ENCODE data around the gene METTL6.
A peak's percentile ranks its signal among the peaks of the same experiment; 100 is the strongest.

METTL6 gene

DNA sequence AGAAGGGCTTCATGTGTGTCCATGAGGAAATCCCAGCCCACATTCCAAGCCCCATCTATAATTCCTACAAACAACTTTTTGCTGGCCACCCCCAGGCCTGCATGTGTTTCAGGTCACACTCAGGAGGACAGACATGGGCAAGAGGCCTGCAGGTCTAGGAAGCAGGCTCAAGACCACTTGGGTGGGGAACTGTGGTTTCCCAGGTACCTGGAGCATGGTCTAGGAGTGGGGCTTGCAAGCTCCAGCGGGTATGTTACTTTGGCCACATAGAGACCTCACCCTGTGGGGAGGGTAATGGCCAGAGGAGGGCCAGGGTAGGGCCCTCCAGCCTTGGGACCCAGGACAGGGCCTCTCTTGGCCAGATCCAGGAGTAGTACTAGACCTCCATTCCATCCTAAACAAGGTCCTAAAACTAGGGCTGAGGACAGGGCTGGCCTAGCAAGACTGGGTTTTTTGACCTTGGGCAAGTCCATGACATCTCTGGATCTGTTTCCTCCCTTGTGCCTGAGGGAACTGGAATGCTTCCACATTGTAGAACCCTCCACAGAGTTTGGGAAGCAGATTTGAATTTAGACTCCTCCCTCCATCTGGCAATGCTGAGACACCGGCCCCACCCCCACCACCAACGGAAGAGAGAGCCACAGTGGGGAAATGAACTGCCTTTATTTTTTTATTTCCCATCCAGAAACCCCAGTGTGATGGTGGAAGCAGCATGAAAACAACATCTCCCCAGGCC lies 22.3 kb upstream of the METTL6 start:
- H3K9me3 ChIP-seq (ENCODE audit: control insufficient read depth, low read depth, low read length), result no peaks in the 10 kb centered on the region
- H3K4me1 ChIP-seq (ENCODE audit: control insufficient read depth, low read depth, low read length), result no peaks in the 10 kb centered on the region
- H3K9ac ChIP-seq (ENCODE audit: low read length), result no peak overlapping the region
- no peaks in the 10 kb centered on the region for H3K36me3 ChIP-seq (ENCODE audit: control insufficient read depth, low read depth, low read length)
- H3K27ac ChIP-seq (ENCODE audit: low read length), result no peak overlapping the region
- no peaks in the 10 kb centered on the region for H3K27me3 ChIP-seq (ENCODE audit: control insufficient read depth, insufficient read depth, low read length)
- no peak overlapping the region for H3K4me3 ChIP-seq (ENCODE audit: low read length)

DNA sequence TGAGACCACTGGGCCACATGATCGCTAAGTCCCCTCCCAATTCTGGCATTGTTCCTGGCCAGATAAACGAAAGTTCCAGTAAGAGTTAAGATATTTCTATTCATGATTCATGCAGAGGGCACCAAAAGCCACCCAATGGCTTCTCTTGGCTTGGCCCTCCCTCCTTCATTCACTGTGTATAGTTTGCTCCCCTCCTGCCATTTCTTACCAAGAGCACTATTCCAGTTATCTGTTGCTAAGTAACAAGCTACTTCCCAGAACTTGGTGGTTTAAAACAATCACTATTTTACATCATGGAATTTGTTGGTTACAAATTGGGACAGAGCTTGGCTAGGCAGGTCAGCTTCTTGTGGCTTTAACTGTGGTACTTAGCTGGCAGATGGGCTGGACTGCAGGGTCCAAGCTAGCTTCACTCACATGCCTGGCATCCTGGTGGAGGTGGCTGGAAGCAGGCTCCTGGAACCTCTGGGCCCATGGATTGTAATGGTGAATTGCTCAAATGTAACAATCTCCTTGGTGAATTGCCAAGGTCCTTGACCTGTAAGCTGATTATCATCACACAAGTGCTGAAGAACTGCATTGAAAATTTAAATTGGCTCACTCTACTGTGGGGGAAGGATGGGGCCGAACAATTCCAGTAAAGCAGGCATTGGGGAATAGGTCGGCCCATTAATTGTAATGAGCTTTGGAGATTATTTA lies 16.6 kb upstream of the METTL6 start:
- Histone ChIP-seq H3K36me3 (ENCODE audit: control insufficient read depth, low read depth, low read length) (peaks cover 28% of the 10 kb centered on the region), H3K27me3 (ENCODE audit: control insufficient read depth, insufficient read depth, low read length) (no peaks in the 10 kb centered on the region), H3K9me3 (ENCODE audit: control insufficient read depth, low read depth, low read length) (no peaks in the 10 kb centered on the region), H3K9ac (ENCODE audit: low read length) (no peak overlapping the region), H3K27ac (ENCODE audit: low read length) (no peak overlapping the region), H3K4me1 (ENCODE audit: control insufficient read depth, low read depth, low read length) (no peaks in the 10 kb centered on the region), H3K4me3 (ENCODE audit: low read length) (no peak overlapping the region)

GRCh38 chr3:15440891-15441290 lies 13.5 kb upstream of the METTL6 start:
- no peaks in the 10 kb centered on the region for H3K9me3 ChIP-seq (ENCODE audit: control insufficient read depth, low read depth, low read length)
- no peak overlapping the region for H3K9ac ChIP-seq (ENCODE audit: low read length)
- no peak overlapping the region for H3K27ac ChIP-seq (ENCODE audit: low read length)
- peaks cover 50% of the 10 kb centered on the region for H3K36me3 ChIP-seq (ENCODE audit: control insufficient read depth, low read depth, low read length)
- H3K27me3 ChIP-seq (ENCODE audit: control insufficient read depth, insufficient read depth, low read length), result no peaks in the 10 kb centered on the region
- H3K4me1 ChIP-seq (ENCODE audit: control insufficient read depth, low read depth, low read length), result no peaks in the 10 kb centered on the region
- H3K4me3 ChIP-seq (ENCODE audit: low read length), result no peak overlapping the region

GRCh38 chr3:15439476-15439875 lies 12.1 kb upstream of the METTL6 start:
- H3K4me3 ChIP-seq (ENCODE audit: low read length), result no peak overlapping the region
- H3K27ac ChIP-seq (ENCODE audit: low read length), result no peak overlapping the region

GRCh38 chr3:15438983-15439382 lies 11.6 kb upstream of the METTL6 start:
- Histone ChIP-seq H3K4me1 (ENCODE audit: control insufficient read depth, low read depth, low read length) (no peaks in the 10 kb centered on the region), H3K27me3 (ENCODE audit: control insufficient read depth, insufficient read depth, low read length) (no peaks in the 10 kb centered on the region), H3K9me3 (ENCODE audit: control insufficient read depth, low read depth, low read length) (no peaks in the 10 kb centered on the region), H3K27ac (ENCODE audit: low read length) (no peak overlapping the region), H3K36me3 (ENCODE audit: control insufficient read depth, low read depth, low read length) (peaks cover 68% of the 10 kb centered on the region), H3K9ac (ENCODE audit: low read length) (no peak overlapping the region), H3K4me3 (ENCODE audit: low read length) (no peak overlapping the region)

More at GRCh38 chr3:15439476-15439875, 12.1 kb upstream of the METTL6 start:
- peaks cover 63% of the 10 kb centered on the region for H3K36me3 ChIP-seq (ENCODE audit: control insufficient read depth, low read depth, low read length)
- H3K9ac ChIP-seq (ENCODE audit: low read length), result no peak overlapping the region
- H3K4me1 ChIP-seq (ENCODE audit: control insufficient read depth, low read depth, low read length), result no peaks in the 10 kb centered on the region
- H3K9me3 ChIP-seq (ENCODE audit: control insufficient read depth, low read depth, low read length), result no peaks in the 10 kb centered on the region
- no peaks in the 10 kb centered on the region for H3K27me3 ChIP-seq (ENCODE audit: control insufficient read depth, insufficient read depth, low read length)

DNA sequence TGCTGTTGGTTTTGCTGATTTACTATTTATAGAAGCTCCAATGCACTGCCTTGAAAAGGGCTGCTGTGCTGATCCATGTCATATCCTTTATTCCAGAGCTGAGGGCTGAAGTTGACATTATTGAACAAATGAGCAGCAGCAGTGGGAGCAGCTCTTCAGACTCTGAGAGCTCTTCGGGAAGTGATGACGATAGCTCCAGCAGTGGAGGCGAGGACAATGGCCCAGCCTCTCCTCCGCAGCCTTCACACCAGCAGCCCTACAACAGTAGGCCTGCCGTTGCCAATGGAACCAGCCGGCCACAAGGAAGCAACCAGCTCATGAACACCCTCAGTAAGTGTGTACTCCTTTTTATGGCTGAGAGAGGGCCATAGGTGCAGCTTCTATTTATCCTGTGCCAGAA lies 8.9 kb upstream of the METTL6 start:
- H3K4me3 ChIP-seq (ENCODE audit: low read length), result no peak overlapping the region
- H3K36me3 ChIP-seq (ENCODE audit: control insufficient read depth, low read depth, low read length), result peaks cover 81% of the 10 kb centered on the region
- H3K9me3 ChIP-seq (ENCODE audit: control insufficient read depth, low read depth, low read length), result no peaks in the 10 kb centered on the region
- no peak overlapping the region for H3K9ac ChIP-seq (ENCODE audit: low read length)
- no peaks in the 10 kb centered on the region for H3K27me3 ChIP-seq (ENCODE audit: control insufficient read depth, insufficient read depth, low read length)
- no peaks in the 10 kb centered on the region for H3K4me1 ChIP-seq (ENCODE audit: control insufficient read depth, low read depth, low read length)
- no peak overlapping the region for H3K27ac ChIP-seq (ENCODE audit: low read length)

DNA sequence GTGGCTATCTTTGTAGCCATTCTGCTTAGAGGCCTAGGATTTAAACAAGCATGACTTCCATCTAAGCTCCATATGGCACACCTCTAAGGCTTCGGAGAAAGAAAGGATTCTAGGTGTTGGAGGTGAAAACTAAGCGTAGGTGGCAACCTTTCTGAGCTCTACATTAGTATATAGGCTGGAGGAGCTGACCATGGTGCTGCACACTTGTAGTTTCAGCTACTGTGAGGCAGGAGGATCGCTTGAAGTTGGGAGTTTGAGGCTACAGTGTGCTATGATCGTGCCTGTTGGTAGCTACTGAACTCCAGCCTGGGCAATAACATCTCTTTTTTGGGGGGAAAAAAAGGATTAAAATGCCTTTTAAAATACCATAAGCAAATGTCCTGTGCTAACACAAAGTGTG lies 7.4 kb upstream of the METTL6 start:
- no peak overlapping the region for H3K9ac ChIP-seq (ENCODE audit: low read length)
- no peak overlapping the region for H3K27ac ChIP-seq (ENCODE audit: low read length)
- no peaks in the 10 kb centered on the region for H3K9me3 ChIP-seq (ENCODE audit: control insufficient read depth, low read depth, low read length)
- no peaks in the 10 kb centered on the region for H3K27me3 ChIP-seq (ENCODE audit: control insufficient read depth, insufficient read depth, low read length)
- no peak overlapping the region for H3K4me3 ChIP-seq (ENCODE audit: low read length)
- no peaks in the 10 kb centered on the region for H3K4me1 ChIP-seq (ENCODE audit: control insufficient read depth, low read depth, low read length)
- H3K36me3 ChIP-seq (ENCODE audit: control insufficient read depth, low read depth, low read length), result peaks cover 71% of the 10 kb centered on the region

GRCh38 chr3:15433531-15433930 lies 6.2 kb upstream of the METTL6 start:
- Histone ChIP-seq H3K4me3 (ENCODE audit: low read length) (no peak overlapping the region), H3K27ac (ENCODE audit: low read length) (no peak overlapping the region), H3K4me1 (ENCODE audit: control insufficient read depth, low read depth, low read length) (no peaks in the 10 kb centered on the region), H3K9me3 (ENCODE audit: control insufficient read depth, low read depth, low read length) (no peaks in the 10 kb centered on the region), H3K27me3 (ENCODE audit: control insufficient read depth, insufficient read depth, low read length) (no peaks in the 10 kb centered on the region), H3K9ac (ENCODE audit: low read length) (no peak overlapping the region), H3K36me3 (ENCODE audit: control insufficient read depth, low read depth, low read length) (peaks cover 63% of the 10 kb centered on the region)

DNA sequence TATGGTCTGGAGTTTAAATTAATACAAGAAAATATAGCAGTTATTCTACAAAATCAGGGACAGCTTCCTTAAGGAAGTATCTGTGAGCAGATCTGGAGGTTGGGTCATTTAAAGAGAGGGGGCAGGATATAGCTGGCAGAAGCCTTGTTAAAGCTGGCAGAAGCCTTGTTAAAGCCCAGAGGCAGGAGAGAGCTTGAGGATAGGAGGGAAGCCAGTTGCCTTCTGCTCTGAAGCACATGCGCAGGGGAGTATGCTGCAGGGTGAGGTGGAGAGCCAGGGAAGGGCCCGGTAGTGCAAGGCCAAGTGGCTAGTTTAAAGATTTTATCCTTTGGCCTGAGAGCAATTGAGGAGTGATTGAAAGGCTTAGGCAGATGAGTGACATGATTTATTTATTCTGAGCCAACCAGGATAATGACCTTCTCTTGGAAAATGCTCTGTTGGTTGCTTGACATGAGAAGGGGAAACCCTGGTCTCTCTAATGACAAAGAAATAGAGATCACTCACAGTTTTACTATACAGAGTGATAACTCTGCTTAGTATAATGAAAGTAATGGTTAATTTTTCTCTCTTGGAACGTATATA lies 4.0 kb upstream of the METTL6 start:
- Histone ChIP-seq H3K36me3 (ENCODE audit: control insufficient read depth, low read depth, low read length) (peaks cover 47% of the 10 kb centered on the region), H3K4me1 (ENCODE audit: control insufficient read depth, low read depth, low read length) (peaks cover 3% of the 10 kb centered on the region), H3K4me3 (ENCODE audit: low read length) (no peak overlapping the region), H3K27ac (ENCODE audit: low read length) (no peak overlapping the region), H3K9ac (ENCODE audit: low read length) (no peak overlapping the region), H3K27me3 (ENCODE audit: control insufficient read depth, insufficient read depth, low read length) (no peaks in the 10 kb centered on the region), H3K9me3 (ENCODE audit: control insufficient read depth, low read depth, low read length) (no peaks in the 10 kb centered on the region)

DNA sequence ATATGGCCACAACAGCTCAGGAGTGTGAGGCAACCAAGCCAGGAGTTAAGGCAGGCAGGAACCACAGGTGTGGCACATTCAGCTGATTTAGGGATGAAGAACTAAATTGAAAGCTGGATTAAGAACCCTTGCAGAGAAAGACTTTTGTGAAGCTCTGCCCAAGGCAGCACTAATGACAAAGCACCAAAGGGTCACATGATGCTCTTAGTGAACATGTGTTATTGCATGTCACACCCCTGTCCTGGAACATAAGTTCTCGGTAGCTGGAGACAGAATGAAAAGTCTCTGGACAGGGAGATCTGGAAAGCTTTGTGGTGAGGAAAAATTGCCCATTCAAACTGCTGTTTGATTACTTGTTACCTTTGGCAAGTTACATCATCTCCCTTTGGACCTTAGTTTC lies 3.3 kb upstream of the METTL6 start:
- H3K27me3 ChIP-seq (ENCODE audit: control insufficient read depth, insufficient read depth, low read length), result no peaks in the 10 kb centered on the region
- peaks cover 40% of the 10 kb centered on the region for H3K36me3 ChIP-seq (ENCODE audit: control insufficient read depth, low read depth, low read length)
- no peak overlapping the region for H3K4me3 ChIP-seq (ENCODE audit: low read length)
- no peak overlapping the region for H3K9ac ChIP-seq (ENCODE audit: low read length)
- H3K27ac ChIP-seq (ENCODE audit: low read length), result no peak overlapping the region
- peaks cover 3% of the 10 kb centered on the region for H3K4me1 ChIP-seq (ENCODE audit: control insufficient read depth, low read depth, low read length)
- H3K9me3 ChIP-seq (ENCODE audit: control insufficient read depth, low read depth, low read length), result no peaks in the 10 kb centered on the region

GRCh38 chr3:15429080-15429479 lies 1.7 kb upstream of the METTL6 start:
- Histone ChIP-seq H3K9ac (ENCODE audit: low read length) (no peak overlapping the region), H3K27ac (ENCODE audit: low read length) (no peak overlapping the region)

More at GRCh38 chr3:15429080-15429479, 1.7 kb upstream of the METTL6 start:
- H3K4me1 ChIP-seq (ENCODE audit: control insufficient read depth, low read depth, low read length), result peaks cover 3% of the 10 kb centered on the region
- H3K4me3 ChIP-seq (ENCODE audit: low read length), result peak overlapping the region; percentile 91
- H3K27me3 ChIP-seq (ENCODE audit: control insufficient read depth, insufficient read depth, low read length), result no peaks in the 10 kb centered on the region
- H3K9me3 ChIP-seq (ENCODE audit: control insufficient read depth, low read depth, low read length), result no peaks in the 10 kb centered on the region
- H3K36me3 ChIP-seq (ENCODE audit: control insufficient read depth, low read depth, low read length), result peaks cover 32% of the 10 kb centered on the region
